ENCODE measurements around the gene TNFAIP3.

The TNFAIP3 gene

GRCh38 chr6:137911675-137912191, 44.7 kb downstream of the TNFAIP3 start:
- TF ChIP-seq POLR2AphosphoS5 (IDR thresholded peaks at IDR 0.05; ENCODE audit: low read depth, low read length) (no peak), SIN3A (IDR thresholded peaks at IDR 0.05; ENCODE audit: borderline replicate concordance, insufficient read depth, low read length) (no peak), FOXP2 (optimal IDR thresholded peaks at IDR 0.05; ENCODE audit: borderline replicate concordance, extremely low read depth, extremely low read length, insufficient read depth) (no peak), TAF1 (IDR thresholded peaks at IDR 0.05; ENCODE audit: borderline replicate concordance, insufficient read depth, low read length) (no peak), REST (IDR thresholded peaks at IDR 0.05; ENCODE audit: insufficient read depth in 1 of 2, low read depth in 2 of 2, low read length in 2 of 2) (no peak)

- TF ChIP-seq FOXP2 (optimal IDR thresholded peaks at IDR 0.05; ENCODE audit: borderline replicate concordance, extremely low read depth, extremely low read length, insufficient read depth) (no peak), REST (IDR thresholded peaks at IDR 0.05; ENCODE audit: insufficient read depth in 1 of 2, low read depth in 2 of 2, low read length in 2 of 2) (no peak), POLR2AphosphoS5 (IDR thresholded peaks at IDR 0.05; ENCODE audit: low read depth, low read length) (no peak), SIN3A (IDR thresholded peaks at IDR 0.05; ENCODE audit: borderline replicate concordance, insufficient read depth, low read length) (no peak), TAF1 (IDR thresholded peaks at IDR 0.05; ENCODE audit: borderline replicate concordance, insufficient read depth, low read length) (no peak)
These were observed 45.8 kb downstream of the TNFAIP3 start for GRCh38 chr6:137912813-137913212.

- TF ChIP-seq POLR2AphosphoS5 (IDR thresholded peaks at IDR 0.05; ENCODE audit: low read depth, low read length) (no peak), FOXP2 (optimal IDR thresholded peaks at IDR 0.05; ENCODE audit: borderline replicate concordance, extremely low read depth, extremely low read length, insufficient read depth) (no peak), SIN3A (IDR thresholded peaks at IDR 0.05; ENCODE audit: borderline replicate concordance, insufficient read depth, low read length) (no peak), TAF1 (IDR thresholded peaks at IDR 0.05; ENCODE audit: borderline replicate concordance, insufficient read depth, low read length) (no peak), REST (IDR thresholded peaks at IDR 0.05; ENCODE audit: insufficient read depth in 1 of 2, low read depth in 2 of 2, low read length in 2 of 2) (no peak)
These were observed 46.4 kb downstream of the TNFAIP3 start for GRCh38 chr6:137913434-137913833.

GRCh38 chr6:137913996-137914529, 47.0 kb downstream of the TNFAIP3 start:
- TF ChIP-seq TAF1 (IDR thresholded peaks at IDR 0.05; ENCODE audit: borderline replicate concordance, insufficient read depth, low read length) (no peak), POLR2AphosphoS5 (IDR thresholded peaks at IDR 0.05; ENCODE audit: low read depth, low read length) (no peak), SIN3A (IDR thresholded peaks at IDR 0.05; ENCODE audit: borderline replicate concordance, insufficient read depth, low read length) (no peak), REST (IDR thresholded peaks at IDR 0.05; ENCODE audit: insufficient read depth in 1 of 2, low read depth in 2 of 2, low read length in 2 of 2) (no peak), FOXP2 (optimal IDR thresholded peaks at IDR 0.05; ENCODE audit: borderline replicate concordance, extremely low read depth, extremely low read length, insufficient read depth) (no peak)
